Upper lobe of left lung (tissue), 6 donors: ENCODE results near the gene RGS4. TPM values are rescaled to one million over a fixed set of nuclear protein-coding genes. Genes with fewer than 3 reads are reported as not detected.

ENCODE experiments used
- ATAC-seq, 2 donors: fragments of 200-7000 bp; cut with Tn5 transposase; one replicate each; pipeline ENCODE4 v1.9.1; 2022; ENCODE audit warnings: mild to moderate bottlenecking in 2 of 2, moderate library complexity in 2 of 2; ENCODE audit not compliant: low FRiP score in 2 of 2
- DNase-seq, 2 donors: peaks; one replicate each; pipeline ENCODE4 v3.0.0-alpha.2; 2019 to 2020
- H3K27ac ChIP-seq, 4 donors: fragments of 200-600 bp; sonication (generic); one replicate each; pipeline ENCODE4 v1.5.1; 2016 to 2019
- H3K27me3 ChIP-seq, 4 donors: fragments of 200-600 bp; sonication (generic); one replicate each; pipeline ENCODE4 v1.5.1; 2017 to 2019
- H3K36me3 ChIP-seq, 4 donors: fragments of 200-600 bp; sonication (generic); one replicate each; pipeline ENCODE4 v1.5.1; 2016 to 2019
- H3K4me1 ChIP-seq, 4 donors: fragments of 200-600 bp; sonication (generic); one replicate each; pipeline ENCODE4 v1.5.1; 2018 to 2019
- H3K4me3 ChIP-seq, 4 donors: fragments of 200-600 bp; sonication (generic); one replicate each; pipeline ENCODE4 v1.5.1; 2017 to 2019; ENCODE audit warnings: mild to moderate bottlenecking in 2 of 4, moderate library complexity in 1 of 4
- H3K9me3 ChIP-seq, 4 donors: fragments of 200-600 bp; sonication (generic); one replicate each; pipeline ENCODE4 v1.5.1; 2018 to 2019
- EP300 ChIP-seq, 4 donors: sonication (generic); formaldehyde crosslinking; IDR thresholded peaks; one replicate each; pipeline ENCODE4 v1.5.1; 2017; ENCODE audit warnings: antibody characterized with exemption in 4 of 4, control low read depth in 2 of 4
- POLR2A ChIP-seq, 4 donors: fragments of 450-650 bp; IDR thresholded peaks; one replicate each; pipeline ENCODE4 v1.5.1; 2016 to 2017; ENCODE audit warnings: antibody characterized with exemption in 4 of 4, mild to moderate bottlenecking in 2 of 4
- POLR2AphosphoS5 ChIP-seq, 2 donors: sonication (generic); formaldehyde crosslinking; IDR thresholded peaks; one replicate each; pipeline ENCODE4 v1.5.1; 2017; ENCODE audit warnings: antibody characterized with exemption in 2 of 2
- WGBS, 2 donors: methylation state at CpG; one replicate each; pipeline ENCODE4 v1.1.5; 2017 to 2018; 5-methylcytosine and 5-hydroxymethylcytosine counted together
- total RNA-seq, 6 donors: library from RNA; depleted of rRNA in 4 of 6; stranded (reverse); fragments of >200 nt in 4 of 6; gene quantifications; one replicate each; pipeline versions ENCODE4 v1.1.0 to v1.2.1, GENCODE V29; 2016 to 2021
- TF ChIP-seq, protein P1 (sequence below), 6 experiments: fragments of 450-650 bp in 4 of 6; fragments of 200-600 bp in 2 of 6; sonication (generic) in 2 of 6; IDR thresholded peaks; one replicate each; pipeline ENCODE4 v1.5.1; 2016 to 2019; ENCODE audit warnings: antibody characterized with exemption in 6 of 6
- donor health status: DM: no; HTN: no; CAD: no; lungs with moderate emphysema.
- donor health status: DM: no; HTN: yes; CAD: no; lungs with severe emphysema.

Gene RGS4
- total RNA-seq, 6 donors from 2014 or later = 0.30 to 2.2 (median 0.93) TPM; not detected in 2

DNA sequence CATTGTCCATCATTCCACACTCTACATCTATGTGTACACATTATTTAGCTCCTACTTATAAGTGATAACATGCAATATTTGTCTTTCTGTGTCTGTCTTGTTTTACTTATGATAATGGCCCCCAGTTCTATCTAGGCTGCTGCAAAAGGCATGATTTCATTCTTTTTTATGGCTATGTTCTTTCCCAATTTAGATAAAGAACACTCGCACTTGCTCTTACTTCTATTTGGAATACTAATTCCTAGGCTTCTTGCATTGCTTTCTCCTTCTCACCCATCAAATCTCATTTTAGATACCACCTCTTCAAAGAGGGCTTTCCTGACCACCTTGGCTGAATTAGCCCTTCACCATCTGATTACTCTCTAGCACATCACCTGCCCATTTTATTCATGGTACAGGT, 3.0 kb upstream of the RGS4 start:
- Histone ChIP-seq H3K4me3 (no peak overlapping the region), H3K9me3 (no peaks in the 10 kb centered on the region), H3K4me1 (peaks cover 0 to 10% (median 0%) of the 10 kb centered on the region in 4 donors), H3K27me3 (peaks cover 0 to 4% (median 0%) of the 10 kb centered on the region in 4 donors), H3K27ac (no peak overlapping the region), H3K36me3 (no peaks in the 10 kb centered on the region)
- DNase-seq (no peak), ATAC-seq (no peak)
- no peak for TF ChIP-seq POLR2AphosphoS5 (IDR thresholded peaks at IDR 0.05)
- TF ChIP-seq POLR2A (IDR thresholded peaks at IDR 0.05) = no peak
- TF ChIP-seq, protein P1, sequence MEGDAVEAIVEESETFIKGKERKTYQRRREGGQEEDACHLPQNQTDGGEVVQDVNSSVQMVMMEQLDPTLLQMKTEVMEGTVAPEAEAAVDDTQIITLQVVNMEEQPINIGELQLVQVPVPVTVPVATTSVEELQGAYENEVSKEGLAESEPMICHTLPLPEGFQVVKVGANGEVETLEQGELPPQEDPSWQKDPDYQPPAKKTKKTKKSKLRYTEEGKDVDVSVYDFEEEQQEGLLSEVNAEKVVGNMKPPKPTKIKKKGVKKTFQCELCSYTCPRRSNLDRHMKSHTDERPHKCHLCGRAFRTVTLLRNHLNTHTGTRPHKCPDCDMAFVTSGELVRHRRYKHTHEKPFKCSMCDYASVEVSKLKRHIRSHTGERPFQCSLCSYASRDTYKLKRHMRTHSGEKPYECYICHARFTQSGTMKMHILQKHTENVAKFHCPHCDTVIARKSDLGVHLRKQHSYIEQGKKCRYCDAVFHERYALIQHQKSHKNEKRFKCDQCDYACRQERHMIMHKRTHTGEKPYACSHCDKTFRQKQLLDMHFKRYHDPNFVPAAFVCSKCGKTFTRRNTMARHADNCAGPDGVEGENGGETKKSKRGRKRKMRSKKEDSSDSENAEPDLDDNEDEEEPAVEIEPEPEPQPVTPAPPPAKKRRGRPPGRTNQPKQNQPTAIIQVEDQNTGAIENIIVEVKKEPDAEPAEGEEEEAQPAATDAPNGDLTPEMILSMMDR (IDR thresholded peaks at IDR 0.05) = no peak
- TF ChIP-seq EP300 (IDR thresholded peaks at IDR 0.05) = no peak
- 91 to 95% methylated on average over 1 of the region's 1 CpG for WGBS, 2 donors

GRCh38 chr1:163066686-163067085, 2.5 kb upstream of the RGS4 start:
- no peak for DNase-seq
- Histone ChIP-seq H3K27me3 (peaks cover 0 to 4% (median 0%) of the 10 kb centered on the region in 4 donors), H3K4me1 (peaks cover 0 to 10% (median 0%) of the 10 kb centered on the region in 4 donors), H3K9me3 (no peaks in the 10 kb centered on the region), H3K27ac (no peak overlapping the region), H3K36me3 (no peaks in the 10 kb centered on the region), H3K4me3 (no peak overlapping the region)
- TF ChIP-seq, protein P1 (IDR thresholded peaks at IDR 0.05) = no peak
- ATAC-seq = no peak
- WGBS, 2 donors = 87 to 93% methylated on average over 2 of the region's 2 CpGs

- Histone ChIP-seq H3K9me3 (no peaks in the 10 kb centered on the region), H3K4me1 (peaks cover 0 to 10% (median 0%) of the 10 kb centered on the region in 4 donors), H3K4me3 (peak overlapping the region in 3 of 4 donors; percentile 2 to 21 (median 18)), H3K27me3 (peaks cover 0 to 4% (median 0%) of the 10 kb centered on the region in 4 donors), H3K36me3 (no peaks in the 10 kb centered on the region), H3K27ac (no peak overlapping the region)
- 15 to 19% methylated on average over 5 of the region's 5 CpGs for WGBS, 2 donors
- ATAC-seq = peak in 1 of 2 donors; percentile 38
- TF ChIP-seq POLR2AphosphoS5 (IDR thresholded peaks at IDR 0.05) = no peak
- TF ChIP-seq POLR2A (IDR thresholded peaks at IDR 0.05) = no peak
- TF ChIP-seq EP300 (IDR thresholded peaks at IDR 0.05) = no peak
- TF ChIP-seq, protein P1 (IDR thresholded peaks at IDR 0.05) = no peak
- no peak for DNase-seq
Observed at GRCh38 chr1:163068716-163069115, 445 bp upstream of the RGS4 start.

DNA sequence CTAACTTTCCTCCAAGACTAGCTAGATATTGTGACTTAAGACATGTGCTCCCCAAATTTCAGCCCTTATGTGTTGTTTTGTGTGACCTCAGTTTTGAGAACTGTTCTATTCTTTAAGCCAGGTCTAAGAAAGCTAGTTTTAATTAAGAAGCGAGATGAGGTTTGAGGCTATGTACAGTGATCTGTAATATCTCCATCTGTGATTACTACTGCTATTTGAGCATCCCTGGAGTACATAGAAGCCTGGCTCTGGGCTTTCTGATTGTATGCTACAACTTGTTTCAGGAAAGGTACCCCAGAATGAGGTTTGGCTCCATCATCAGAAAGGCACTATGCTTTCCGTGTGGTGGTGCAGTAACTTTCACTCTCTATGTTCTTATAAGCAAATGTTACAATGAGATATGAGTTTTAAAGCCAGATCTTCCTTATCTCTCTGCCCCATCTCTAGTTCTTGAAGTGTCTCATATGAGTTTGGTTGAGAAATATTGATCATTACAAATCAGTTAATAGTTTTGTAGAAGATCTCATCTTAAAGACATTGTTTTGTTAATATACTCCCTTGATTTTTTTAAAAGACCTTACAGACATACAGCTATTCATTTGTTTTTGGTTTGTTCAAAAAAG, 605 bp downstream of the RGS4 start:
- H3K27me3 ChIP-seq = peaks cover 0 to 4% (median 0%) of the 10 kb centered on the region in 4 donors
- no peaks in the 10 kb centered on the region for H3K36me3 ChIP-seq
- no peak for TF ChIP-seq POLR2A (IDR thresholded peaks at IDR 0.05)
- no peak for TF ChIP-seq EP300 (IDR thresholded peaks at IDR 0.05)
- no peak for TF ChIP-seq POLR2AphosphoS5 (IDR thresholded peaks at IDR 0.05)
- TF ChIP-seq, protein P1 (IDR thresholded peaks at IDR 0.05) = no peak
- peaks cover 0 to 10% (median 0%) of the 10 kb centered on the region in 4 donors for H3K4me1 ChIP-seq
- H3K27ac ChIP-seq = no peak overlapping the region
- WGBS, 2 donors = 71 to 87% methylated on average over 2 of the region's 2 CpGs
- H3K4me3 ChIP-seq = peak overlapping the region in 2 of 4 donors; percentile 10 to 21
- no peak for DNase-seq
- no peak for ATAC-seq
- H3K9me3 ChIP-seq = no peaks in the 10 kb centered on the region
